ENCODE results near the gene GATA1.

The GATA1 gene

GRCh38 chrX:48786341-48786800, at the start of gene GATA1:
Gene GATA1, plus strand, starts transcription at chrX:48786590. Its CDS starts 4,520 bp downstream, at chrX:48791110.
- no peak for DNase-seq (ENCODE audit: extremely low read depth in 1 of 2, low read depth in 1 of 2)

GRCh38 chrX:48736878-48737212, 49.5 kb upstream of the GATA1 start:
- DNase-seq (ENCODE audit: extremely low read depth in 1 of 2, low read depth in 1 of 2): no peak

- peak; percentile 63 to 81 for DNase-seq (ENCODE audit: extremely low read depth in 1 of 2, low read depth in 1 of 2)
These were observed 49.0 kb upstream of the GATA1 start for GRCh38 chrX:48737213-48737938.

DNA sequence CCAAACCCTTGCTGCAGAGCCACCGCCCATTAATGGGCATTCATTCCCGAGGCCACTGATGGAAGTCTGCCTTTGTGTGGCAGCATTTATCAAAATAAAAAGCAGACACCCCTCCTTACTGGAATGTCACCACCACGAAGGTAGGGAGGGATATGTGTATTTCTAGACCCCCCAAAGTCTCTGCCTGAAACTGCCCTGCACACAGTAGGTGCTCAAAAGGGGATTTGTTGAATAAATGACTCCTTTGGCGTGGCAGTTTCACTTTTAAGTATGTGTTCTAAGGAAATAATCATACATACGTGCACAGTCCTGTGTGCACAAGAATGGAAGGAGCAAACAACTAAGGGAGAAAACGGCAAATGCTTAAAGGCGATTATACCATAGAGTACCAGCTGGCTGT, 48.5 kb upstream of the GATA1 start:
- DNase-seq (ENCODE audit: extremely low read depth in 1 of 2, low read depth in 1 of 2): no peak

DNA sequence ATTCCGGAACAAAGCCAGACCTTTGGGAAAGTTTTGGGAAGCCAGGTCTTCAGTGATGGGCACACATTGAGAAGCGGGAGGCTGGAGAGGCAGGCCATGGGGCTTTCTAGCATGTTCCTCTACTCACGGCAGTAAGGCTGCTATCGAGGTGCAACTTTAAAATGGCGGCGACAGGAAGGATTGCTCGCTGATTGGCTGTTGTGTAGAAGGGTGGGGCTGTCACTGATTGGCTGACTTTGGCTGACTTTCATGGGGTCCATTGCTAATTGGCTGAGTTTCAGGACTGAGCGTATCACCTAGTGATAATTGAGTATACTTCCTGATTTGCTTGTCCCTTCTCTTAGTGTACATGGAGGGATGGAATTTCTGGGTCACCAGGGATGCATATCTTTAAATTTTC, 44.6 kb upstream of the GATA1 start:
- DNase-seq (ENCODE audit: extremely low read depth in 1 of 2, low read depth in 1 of 2): no peak

DNA sequence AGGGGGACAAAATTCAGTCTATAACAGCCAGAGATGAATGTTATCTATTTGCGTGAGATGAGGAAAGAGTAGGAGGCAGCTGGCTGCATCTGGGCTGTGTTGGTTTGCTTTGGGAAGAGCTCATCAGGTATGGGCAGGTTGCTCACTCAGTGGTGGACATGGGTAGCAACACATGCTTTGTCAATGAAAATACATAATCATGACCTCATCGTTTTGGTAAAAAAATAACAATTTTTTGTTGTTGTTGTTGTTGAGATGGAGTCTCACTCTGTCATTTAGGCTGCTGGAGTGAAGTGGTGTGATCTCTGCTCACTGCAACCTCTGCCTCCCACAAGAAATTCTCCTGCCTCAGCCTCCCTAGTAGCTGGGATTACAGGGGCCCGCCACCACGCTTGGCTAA, 41.2 kb upstream of the GATA1 start:
- no peak for DNase-seq (ENCODE audit: extremely low read depth in 1 of 2, low read depth in 1 of 2)

DNA sequence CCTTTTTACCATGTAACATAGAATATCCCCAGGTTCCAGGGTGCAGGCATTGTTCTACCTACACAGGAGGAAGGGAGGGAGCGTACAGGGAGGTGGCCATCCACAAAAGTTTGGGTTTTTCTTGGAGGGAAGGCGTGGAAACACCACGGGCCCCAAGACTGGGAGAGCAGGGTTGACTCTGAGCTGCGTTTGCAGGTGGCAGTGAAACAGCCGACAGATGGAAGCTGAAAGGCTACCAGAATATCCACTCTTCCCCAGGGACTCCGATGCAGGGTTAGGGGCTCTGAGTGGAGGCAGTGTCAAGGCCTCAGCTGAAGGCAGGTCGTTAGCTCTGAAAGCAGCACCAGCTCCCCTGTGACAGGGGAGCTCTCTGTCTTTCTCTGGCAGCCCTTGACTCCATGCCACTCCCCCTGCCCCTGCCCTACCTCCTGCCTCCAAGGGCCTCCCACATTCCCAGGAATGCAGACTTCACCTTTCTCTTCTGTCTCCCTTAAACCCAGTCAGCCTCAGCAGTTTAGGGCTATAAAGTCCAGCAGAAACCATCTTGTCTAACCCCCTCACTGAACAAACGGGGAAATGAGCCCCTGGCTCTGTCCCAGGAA, 38.9 kb upstream of the GATA1 start:
- DNase-seq (ENCODE audit: extremely low read depth in 1 of 2, low read depth in 1 of 2): no peak

- no peak for DNase-seq (ENCODE audit: extremely low read depth in 1 of 2, low read depth in 1 of 2)
These were observed 37.2 kb upstream of the GATA1 start for GRCh38 chrX:48749182-48749581.

- DNase-seq (ENCODE audit: extremely low read depth in 1 of 2, low read depth in 1 of 2): no peak
These were observed 35.0 kb upstream of the GATA1 start for GRCh38 chrX:48751343-48751742.

GRCh38 chrX:48752498-48752897, 33.9 kb upstream of the GATA1 start:
- DNase-seq (ENCODE audit: extremely low read depth in 1 of 2, low read depth in 1 of 2): no peak

GRCh38 chrX:48753708-48754228, 32.6 kb upstream of the GATA1 start:
- no peak for DNase-seq (ENCODE audit: extremely low read depth in 1 of 2, low read depth in 1 of 2)

DNA sequence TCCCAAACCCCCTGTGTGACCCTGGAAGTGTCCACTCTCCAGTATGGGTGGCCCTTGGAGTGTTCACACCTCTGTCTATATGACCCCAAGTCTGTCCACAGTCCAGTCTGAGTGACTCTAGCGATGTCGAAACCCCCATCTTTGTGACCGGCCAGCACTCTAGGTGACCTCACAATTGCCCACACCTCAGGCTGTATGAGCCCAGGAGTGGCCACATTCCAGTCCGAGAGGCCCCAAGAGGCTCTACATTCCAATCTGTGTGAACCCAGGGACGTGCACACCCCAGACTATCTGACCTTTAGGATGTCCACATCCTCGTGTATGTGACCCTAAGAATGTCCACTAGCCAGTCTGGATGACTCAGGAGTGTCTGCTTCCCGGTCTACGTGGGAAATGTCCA, 32.2 kb upstream of the GATA1 start:
- DNase-seq (ENCODE audit: extremely low read depth in 1 of 2, low read depth in 1 of 2): no peak

- no peak for DNase-seq (ENCODE audit: extremely low read depth in 1 of 2, low read depth in 1 of 2)
These were observed 24.5 kb upstream of the GATA1 start, which contains the start of gene GLOD5 for GRCh38 chrX:48761674-48762471. Gene GLOD5, plus strand, starts transcription at chrX:48761747. Its CDS starts 44 bp downstream, at chrX:48761791.

DNA sequence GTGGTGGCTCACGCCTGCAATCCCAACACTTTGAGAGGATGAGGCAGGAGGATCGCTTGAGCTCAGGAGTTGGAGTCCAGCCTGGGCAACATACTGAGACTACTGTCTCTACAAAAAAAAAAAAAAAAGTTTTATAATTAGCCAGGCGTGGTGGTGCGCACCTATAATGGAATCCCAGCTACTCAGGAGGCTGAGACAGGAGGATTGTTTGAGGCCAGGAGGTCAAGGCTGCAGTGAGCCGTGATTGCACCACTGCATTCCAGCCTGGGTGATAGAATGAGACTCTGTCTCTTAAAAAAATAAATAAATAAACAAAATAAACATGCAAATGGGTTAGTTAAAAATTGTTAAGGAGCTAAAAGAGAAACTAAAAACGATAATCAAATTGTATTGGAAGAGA, 17.2 kb upstream of the GATA1 start:
- DNase-seq (ENCODE audit: extremely low read depth in 1 of 2, low read depth in 1 of 2): no peak

DNA sequence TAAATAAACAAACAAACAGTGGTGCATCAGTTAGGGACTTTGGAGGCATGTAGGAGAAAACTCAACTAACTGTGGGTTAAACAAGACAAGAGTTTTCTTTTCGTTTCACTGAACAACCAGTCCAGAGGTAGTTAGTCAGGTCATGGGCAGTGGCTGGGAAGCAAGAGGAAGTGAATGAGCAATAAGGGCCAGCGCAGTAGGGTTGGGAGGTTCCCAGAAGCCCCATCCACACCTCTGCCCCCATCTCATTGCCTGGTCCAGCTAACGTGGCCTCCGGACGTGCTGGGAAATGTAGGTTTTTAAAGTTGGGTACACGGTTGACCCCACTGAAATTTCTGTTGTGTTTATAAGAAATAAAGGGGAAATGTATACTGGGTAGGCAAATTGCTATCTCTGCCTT, 16.1 kb upstream of the GATA1 start:
- no peak for DNase-seq (ENCODE audit: extremely low read depth in 1 of 2, low read depth in 1 of 2)

- no peak for DNase-seq (ENCODE audit: extremely low read depth in 1 of 2, low read depth in 1 of 2)
These were observed 13.8 kb upstream of the GATA1 start for GRCh38 chrX:48772602-48773001.

DNA sequence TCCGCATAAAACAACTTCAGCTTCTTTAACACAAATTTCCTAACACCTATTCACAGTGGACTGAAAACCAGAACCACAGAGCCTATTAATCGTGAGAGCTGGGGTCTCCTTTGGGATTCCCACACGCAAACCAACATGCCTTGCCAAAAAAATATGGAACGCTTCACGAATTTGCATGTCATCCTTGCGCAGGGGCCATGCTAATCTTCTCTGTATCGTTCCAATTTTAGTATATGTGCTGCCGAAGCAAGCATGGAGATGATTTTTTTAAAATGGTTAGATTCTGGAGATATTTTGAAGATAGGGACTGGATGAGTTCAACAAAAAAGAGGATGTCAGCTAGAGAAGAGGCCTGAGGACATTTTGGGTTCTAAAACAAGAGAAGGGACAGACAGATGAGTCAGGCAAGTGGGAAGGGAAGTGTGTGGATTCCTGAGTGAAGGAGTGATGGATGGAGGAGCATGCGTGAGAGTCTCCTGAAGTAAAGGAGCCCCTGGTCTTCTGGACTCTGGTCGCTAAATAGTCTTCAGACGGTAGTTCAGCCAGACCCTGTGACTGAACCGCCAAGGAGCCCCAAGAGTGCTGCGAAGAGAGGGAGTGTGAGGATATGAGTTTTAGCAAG, 9.5 kb upstream of the GATA1 start:
- DNase-seq (ENCODE audit: extremely low read depth in 1 of 2, low read depth in 1 of 2): no peak

DNA sequence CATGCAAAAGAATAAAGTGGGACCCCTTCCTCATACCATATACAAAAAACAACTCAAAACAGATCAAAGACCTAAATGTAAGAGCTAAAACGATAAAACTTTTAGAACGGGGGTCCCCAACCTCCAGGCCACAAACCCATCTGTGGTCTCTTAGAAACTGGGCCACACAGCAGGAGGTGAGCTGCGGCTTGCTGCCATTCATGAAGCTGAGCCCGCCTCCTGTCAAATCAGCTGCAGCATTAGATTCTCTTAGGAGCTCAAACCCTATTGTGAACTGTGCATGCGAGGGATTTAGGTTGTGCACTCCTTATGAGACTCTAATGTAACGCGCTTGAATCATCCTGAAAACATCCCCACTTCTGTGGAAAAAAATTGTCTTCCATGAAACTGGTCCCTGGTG, 7.0 kb upstream of the GATA1 start:
- no peak for DNase-seq (ENCODE audit: extremely low read depth in 1 of 2, low read depth in 1 of 2)

GRCh38 chrX:48781705-48782104, 4.7 kb upstream of the GATA1 start:
- DNase-seq (ENCODE audit: extremely low read depth in 1 of 2, low read depth in 1 of 2): no peak

DNA sequence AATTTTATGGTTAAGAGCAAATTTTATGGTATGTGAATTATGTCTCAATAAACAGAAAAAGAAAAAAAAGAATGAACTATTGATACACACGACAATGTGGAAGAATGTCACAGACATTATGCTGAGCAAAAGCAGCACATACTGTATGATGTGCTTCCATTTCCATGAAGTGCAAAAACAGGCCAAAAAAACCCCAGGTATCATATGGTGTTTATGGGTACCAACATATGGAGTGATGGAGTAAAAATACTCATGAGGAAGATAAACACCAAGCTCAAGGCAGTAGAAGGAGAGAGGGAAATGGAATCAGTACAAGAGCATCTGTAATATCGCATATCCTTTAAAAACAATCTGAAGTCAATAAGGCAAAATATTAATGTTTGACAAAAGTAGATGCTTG, 4.2 kb upstream of the GATA1 start:
- DNase-seq (ENCODE audit: extremely low read depth in 1 of 2, low read depth in 1 of 2): no peak

GRCh38 chrX:48782795-48783194, 3.6 kb upstream of the GATA1 start:
- no peak for DNase-seq (ENCODE audit: extremely low read depth in 1 of 2, low read depth in 1 of 2)
